Lower leg skin (tissue), 3 donors: ENCODE measurements around the gene CBL.

ENCODE experiments used
- CTCF ChIP-seq, 3 donors: fragments of 450-650 bp; IDR thresholded peaks; one replicate each; pipeline ENCODE4 v1.5.1; 2016; ENCODE audit warnings: antibody characterized with exemption in 3 of 3, mild to moderate bottlenecking in 3 of 3, moderate library complexity in 2 of 3
- POLR2A ChIP-seq, 2 donors: fragments of 450-650 bp; IDR thresholded peaks; one replicate each; pipeline ENCODE4 v1.6.1; 2016 to 2017; ENCODE audit warnings: antibody characterized with exemption in 2 of 2, mild to moderate bottlenecking in 1 of 2, moderate library complexity in 1 of 2

DNA sequence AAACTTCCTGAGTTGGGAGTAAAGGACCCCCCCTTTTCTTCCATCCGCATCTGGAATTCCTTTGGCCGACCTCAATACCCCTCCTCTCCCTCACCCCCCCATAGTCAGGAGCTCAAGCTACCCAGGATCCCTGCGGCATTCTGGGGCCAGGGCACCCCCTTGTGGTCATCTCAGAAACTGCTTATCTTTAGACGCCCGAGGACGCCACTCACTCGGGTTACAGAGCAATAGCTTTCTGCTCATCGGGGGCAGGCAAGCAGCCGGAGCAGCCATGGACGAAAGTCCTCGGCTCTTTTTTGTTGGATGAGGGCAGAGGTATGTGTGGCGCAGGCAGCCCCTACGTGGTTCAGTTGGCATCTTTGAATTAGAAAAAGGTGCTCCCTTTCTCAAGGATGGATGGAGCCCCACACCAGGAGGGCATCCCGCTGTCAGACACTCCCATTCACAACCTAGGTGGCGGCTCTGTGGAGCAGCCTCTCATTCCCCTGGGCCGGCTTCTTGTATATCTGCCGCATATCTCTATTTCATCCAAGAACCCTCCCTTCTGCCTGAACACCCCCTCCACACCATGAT, 132.3 kb downstream of the CBL start:
- TF ChIP-seq CTCF (IDR thresholded peaks at IDR 0.05) (no peak), POLR2A (IDR thresholded peaks at IDR 0.05) (no peak)
